GM23248 (cell line): ENCODE measurements around the gene LIN7A. TPM values are rescaled to one million over a fixed set of nuclear protein-coding genes. Genes with fewer than 3 reads are reported as not detected.
A peak's percentile ranks its signal among the peaks of the same experiment; 100 is the strongest.

Experiments
- DNase-seq: peaks from one replicate; pipeline ENCODE4 v3.0.0-alpha.2; 2015
- H2AFZ ChIP-seq: fragments of 200-600 bp; sonication (generic); 2 replicates; pipeline ENCODE4 v1.6.1; 2016; ENCODE audit warnings: antibody characterized with exemption
- H3F3A ChIP-seq: fragments of 200-600 bp; sonication (generic); 2 replicates; pipeline ENCODE4 v1.6.1; 2016; ENCODE audit warnings: mild to moderate bottlenecking, antibody characterized with exemption, mixed run types; ENCODE audit not compliant: insufficient read depth
- H3K27ac ChIP-seq: fragments of 200-600 bp; sonication (generic); 2 replicates; pipeline ENCODE4 v1.5.1; 2016; ENCODE audit warnings: mild to moderate bottlenecking
- H3K27me3 ChIP-seq: fragments of 200-600 bp; sonication (generic); replicated peaks from 2 replicates; pipeline ENCODE4 v1.6.1; 2016; ENCODE audit warnings: mild to moderate bottlenecking; ENCODE audit not compliant: insufficient read depth
- H3K36me3 ChIP-seq: fragments of 200-600 bp; sonication (generic); 2 replicates; pipeline ENCODE4 v1.6.1; 2016; ENCODE audit warnings: low read depth, mild to moderate bottlenecking
- H3K4me1 ChIP-seq: fragments of 200-600 bp; sonication (generic); 2 replicates; pipeline ENCODE4 v1.6.1; 2016; ENCODE audit warnings: mild to moderate bottlenecking; ENCODE audit not compliant: insufficient read depth
- H3K4me2 ChIP-seq: fragments of 200-600 bp; sonication (generic); one replicate; pipeline ENCODE4 v1.6.1; 2016; ENCODE audit warnings: mild to moderate bottlenecking; ENCODE audit not compliant: unreplicated experiment
- H3K4me3 ChIP-seq: fragments of 200-600 bp; sonication (generic); 2 replicates; pipeline ENCODE4 v1.5.1; 2016; ENCODE audit warnings: mild to moderate bottlenecking
- H3K79me2 ChIP-seq: fragments of 200-600 bp; sonication (generic); 2 replicates; pipeline ENCODE4 v1.6.1; 2016; ENCODE audit warnings: mild to moderate bottlenecking; ENCODE audit not compliant: insufficient read depth
- H3K9ac ChIP-seq: fragments of 200-600 bp; sonication (generic); 2 replicates; pipeline ENCODE4 v1.6.1; 2016; ENCODE audit warnings: mild to moderate bottlenecking
- H3K9me2 ChIP-seq: fragments of 200-600 bp; sonication (generic); 2 replicates; pipeline ENCODE4 v1.6.1; 2016; ENCODE audit warnings: mixed run types, mild to moderate bottlenecking, moderate library complexity; ENCODE audit not compliant: insufficient read depth
- H3K9me3 ChIP-seq: fragments of 200-600 bp; sonication (generic); one replicate; pipeline ENCODE4 v1.6.1; 2017; ENCODE audit warnings: low read depth
- H4K20me1 ChIP-seq: fragments of 200-600 bp; sonication (generic); 2 replicates; pipeline ENCODE4 v1.6.0; 2016; ENCODE audit not compliant: insufficient read depth
- EZH2 ChIP-seq: fragments of 200-600 bp; sonication (generic); IDR thresholded peaks from 2 replicates; pipeline ENCODE4 v1.6.1; 2018; ENCODE audit warnings: antibody characterized with exemption, mild to moderate bottlenecking; ENCODE audit not compliant: insufficient read depth, poor library complexity, severe bottlenecking
- EZH2phosphoT487 ChIP-seq: fragments of 200-600 bp; sonication (generic); IDR thresholded peaks from 2 replicates; pipeline ENCODE4 v1.6.1; 2018; ENCODE audit warnings: antibody characterized with exemption, moderate library complexity, mild to moderate bottlenecking, low read depth; ENCODE audit not compliant: insufficient read depth
- WGBS, 2 experiments: methylation state at CpG; one replicate each; pipeline ENCODE4 v1.1.6; 2015 to 2017; ENCODE audit warnings: low lambda C conversion rate in 2 of 2, low coverage in 1 of 2; ENCODE audit errors: missing lambda C conversion rate in 2 of 2; 5-methylcytosine and 5-hydroxymethylcytosine counted together
- in situ Hi-C: fragments of 300-500 bp; cut with MboI; formaldehyde crosslinking; loops from 2 replicates; pipeline ENCODE4 v1.15.0; 2020
- polyA plus RNA-seq: library from polyadenylated mRNA; unstranded; fragments of >200 nt; fragmentation: Nextera tagmentation; extraction: Ambion mirVana; gene quantifications from 2 replicates; pipeline ENCODE4 v1.2.1, GENCODE V29; 2016
- total RNA-seq: library from RNA; depleted of rRNA; stranded (reverse); fragments of >200 nt; shearing (Covaris generic); gene quantifications from 2 replicates; pipeline ENCODE4 v1.2.3, GENCODE V29; 2014

Gene LIN7A
- total and polyA plus RNA-seq, 2 experiments from 2014 or later, result 1.5 to 1.6 TPM

DNA sequence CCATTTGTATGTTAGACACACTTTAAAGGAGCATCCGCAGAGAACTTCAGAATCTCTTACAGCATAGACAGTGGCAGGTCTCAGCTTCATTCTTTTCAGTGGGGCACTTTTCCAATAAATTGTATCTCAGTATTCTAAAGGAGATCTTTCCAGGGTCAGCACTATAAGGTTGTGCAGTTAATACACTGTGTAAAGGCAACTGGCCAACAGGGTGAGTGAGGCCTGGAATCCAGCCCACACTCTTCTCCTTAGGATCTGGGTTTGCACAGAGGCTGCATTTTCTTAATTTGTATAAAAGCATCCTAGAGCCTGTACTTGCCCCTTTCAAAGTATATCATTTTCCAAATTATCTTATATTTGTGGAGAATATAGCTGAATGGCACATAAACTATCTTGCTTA lies 126.9 kb downstream of the LIN7A start:
- Histone ChIP-seq H4K20me1 (no peaks in the 10 kb centered on the region), H3K27me3 (no peaks in the 10 kb centered on the region), H3K9me3 (no peaks in the 10 kb centered on the region), H3K36me3 (no peaks in the 10 kb centered on the region), H3K79me2 (no peaks in the 10 kb centered on the region), H3K9me2 (no peaks in the 10 kb centered on the region), H3K4me1 (no peaks in the 10 kb centered on the region), H3K4me2 (no peak overlapping the region), H3K4me3 (no peak overlapping the region), H3F3A (no peaks in the 10 kb centered on the region), H3K27ac (no peak overlapping the region), H3K9ac (no peak overlapping the region), H2AFZ (no peak overlapping the region)
- in situ Hi-C loops, result no loop called here
- DNase-seq, result peak; percentile 4
- WGBS, 2 experiments, result 3 to 5% methylated on average over 1 of the region's 1 CpG
- TF ChIP-seq EZH2 (no peak), EZH2phosphoT487 (no peak)

DNA sequence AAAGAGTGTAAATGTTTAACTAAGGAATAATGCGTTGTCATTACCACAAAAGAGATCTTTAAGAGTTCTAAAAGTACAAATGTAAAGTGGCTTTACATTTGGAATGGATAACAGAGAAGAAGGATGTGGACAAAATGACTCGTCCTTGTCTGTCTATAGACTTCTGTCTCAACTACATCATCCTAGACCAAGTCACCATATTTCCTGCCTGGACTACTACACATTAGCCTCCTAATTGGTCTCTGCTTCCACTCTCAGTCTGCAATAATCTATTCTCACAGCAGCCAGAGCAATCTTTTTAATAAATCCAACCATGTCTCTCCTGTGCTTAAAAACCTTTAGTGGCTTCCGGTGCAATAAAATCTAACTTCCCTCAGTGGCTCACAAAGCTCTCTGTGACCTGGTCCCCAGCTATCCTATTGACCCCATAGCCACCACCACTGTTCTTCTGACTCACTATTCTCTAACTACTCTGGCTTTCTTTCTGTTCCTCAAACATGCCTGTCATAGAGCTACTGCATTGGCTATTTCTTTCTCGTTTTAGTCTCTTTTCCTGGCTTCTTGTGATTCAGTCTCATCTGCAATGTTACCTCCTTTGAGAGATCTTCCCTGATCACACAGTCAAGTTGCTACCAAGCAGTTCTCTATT lies 130.0 kb downstream of the LIN7A start:
- in situ Hi-C loops, result no loop called here
- Histone ChIP-seq H3K27ac (no peak overlapping the region), H3K4me1 (no peaks in the 10 kb centered on the region), H3K9me3 (no peaks in the 10 kb centered on the region), H3K4me3 (no peak overlapping the region), H3K79me2 (no peaks in the 10 kb centered on the region), H3K9ac (no peak overlapping the region), H3F3A (no peaks in the 10 kb centered on the region), H3K4me2 (no peak overlapping the region), H3K27me3 (no peaks in the 10 kb centered on the region), H4K20me1 (no peaks in the 10 kb centered on the region), H3K9me2 (no peaks in the 10 kb centered on the region), H3K36me3 (no peaks in the 10 kb centered on the region), H2AFZ (peak overlapping the region; percentile 35; the same call in 1 of the 2 replicates)
- peak; percentile 2 for DNase-seq
- WGBS, 2 experiments, result 83 to 86% methylated on average over 4 of the region's 4 CpGs
- no peak for TF ChIP-seq EZH2phosphoT487
- no peak for TF ChIP-seq EZH2

GRCh38 chr12:80805106-80805505 lies 132.6 kb downstream of the LIN7A start:
- Histone ChIP-seq H3K79me2 (no peaks in the 10 kb centered on the region), H3K27ac (no peak overlapping the region), H3F3A (no peaks in the 10 kb centered on the region), H3K27me3 (no peaks in the 10 kb centered on the region), H3K4me1 (no peaks in the 10 kb centered on the region), H2AFZ (no peak overlapping the region), H4K20me1 (no peaks in the 10 kb centered on the region), H3K9me2 (no peaks in the 10 kb centered on the region), H3K4me3 (no peak overlapping the region), H3K9ac (no peak overlapping the region), H3K4me2 (no peak overlapping the region), H3K9me3 (no peaks in the 10 kb centered on the region), H3K36me3 (no peaks in the 10 kb centered on the region)
- WGBS, 2 experiments, result 43 to 54% methylated on average over 4 of the region's 4 CpGs
- DNase-seq, result peak; percentile 39
- in situ Hi-C loops, result no loop called here
- TF ChIP-seq EZH2phosphoT487 (no peak), EZH2 (no peak)

DNA sequence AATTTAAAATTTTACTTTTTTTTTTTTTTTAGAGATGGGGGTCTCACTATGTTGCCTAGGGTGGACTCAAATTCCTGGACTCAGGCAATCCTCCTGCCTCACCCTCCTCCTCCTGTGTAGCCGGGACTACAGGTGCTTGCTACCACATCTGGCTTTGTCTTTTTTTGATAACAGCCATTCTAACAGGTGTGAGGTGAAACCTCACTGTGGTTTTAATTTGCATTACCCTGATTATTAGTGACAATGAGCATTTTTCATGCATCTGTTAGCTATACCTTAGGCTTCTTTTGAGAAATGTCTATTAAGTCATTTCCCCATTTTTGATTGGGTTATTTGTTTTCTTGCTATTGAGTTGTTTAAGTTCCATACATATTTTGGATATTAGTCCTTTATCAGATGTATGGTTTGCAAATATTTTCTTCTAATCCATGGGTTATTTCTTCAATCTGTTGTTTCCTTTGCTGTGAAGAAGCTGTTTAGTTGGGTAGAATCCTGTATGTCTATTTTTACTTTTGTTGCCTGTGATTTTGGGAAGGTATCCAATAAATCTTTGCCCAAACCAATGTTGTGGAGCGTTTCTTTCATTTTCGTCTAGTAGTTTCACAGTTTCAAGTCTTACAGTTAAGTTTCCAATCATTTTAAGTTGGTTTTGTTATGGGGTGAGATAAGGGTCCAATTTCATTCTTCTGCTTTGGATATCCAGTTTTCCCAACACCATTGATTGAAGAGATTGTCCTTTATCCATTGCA lies 134.9 kb downstream of the LIN7A start:
- H3K27ac ChIP-seq, result no peak overlapping the region
- no peaks in the 10 kb centered on the region for H3K36me3 ChIP-seq
- H3K4me2 ChIP-seq, result no peak overlapping the region
- H3K4me3 ChIP-seq, result no peak overlapping the region
- in situ Hi-C loops, result no loop called here
- no peaks in the 10 kb centered on the region for H3K9me2 ChIP-seq
- DNase-seq, result no peak
- no peak overlapping the region for H2AFZ ChIP-seq
- H3K9me3 ChIP-seq, result no peaks in the 10 kb centered on the region
- no peaks in the 10 kb centered on the region for H3K4me1 ChIP-seq
- H3K27me3 ChIP-seq, result no peaks in the 10 kb centered on the region
- 38 to 51% methylated on average over 3 of the region's 3 CpGs for WGBS, 2 experiments
- H3F3A ChIP-seq, result no peaks in the 10 kb centered on the region
- no peak overlapping the region for H3K9ac ChIP-seq
- H3K79me2 ChIP-seq, result no peaks in the 10 kb centered on the region
- H4K20me1 ChIP-seq, result no peaks in the 10 kb centered on the region
- TF ChIP-seq EZH2phosphoT487 (no peak), EZH2 (no peak)
